OCI-LY1 (cell line): ENCODE results near the gene ATP1B1.

Experiments
- H2AFZ ChIP-seq: fragments of 200-600 bp; sonication (generic), shearing (Covaris generic); 2 replicates; pipeline ENCODE4 v1.6.0; 2014; ENCODE audit warnings: antibody characterized with exemption, mild to moderate bottlenecking, low read length
- H3F3A ChIP-seq: fragments of 200-600 bp; sonication (generic), shearing (Covaris generic); 2 replicates; pipeline ENCODE4 v1.6.0; 2014; ENCODE audit warnings: mild to moderate bottlenecking, antibody characterized with exemption, low read length, moderate library complexity; ENCODE audit not compliant: insufficient read depth
- H3K27ac ChIP-seq: fragments of 200-600 bp; sonication (generic); 2 replicates; pipeline ENCODE4 v1.5.1; 2014; ENCODE audit warnings: low read length, mixed run types, mild to moderate bottlenecking, low read depth; ENCODE audit not compliant: poor library complexity, severe bottlenecking
- H3K27me3 ChIP-seq: fragments of 200-600 bp; sonication (generic); 2 replicates; pipeline ENCODE4 v1.6.0; 2014; ENCODE audit warnings: antibody characterized with exemption, mild to moderate bottlenecking, low read length, moderate library complexity; ENCODE audit not compliant: insufficient read depth
- H3K36me3 ChIP-seq: fragments of 200-600 bp; sonication (generic); 2 replicates; pipeline ENCODE4 v1.6.1; 2014; ENCODE audit warnings: mild to moderate bottlenecking, antibody characterized with exemption, low read length, moderate library complexity, mixed read lengths; ENCODE audit not compliant: insufficient read depth
- H3K4me1 ChIP-seq: fragments of 200-600 bp; sonication (generic); 2 replicates; pipeline ENCODE4 v1.5.1; 2014; ENCODE audit warnings: mild to moderate bottlenecking, low read length, moderate library complexity; ENCODE audit not compliant: insufficient read depth, severe bottlenecking
- H3K4me2 ChIP-seq: fragments of 200-600 bp; sonication (generic), shearing (Covaris generic); 2 replicates; pipeline ENCODE4 v1.6.1; 2014; ENCODE audit warnings: low read length
- H3K4me3 ChIP-seq: fragments of 200-600 bp; sonication (generic); 2 replicates; pipeline ENCODE4 v1.5.1; 2014; ENCODE audit warnings: low read length, low read depth, mild to moderate bottlenecking, mixed read lengths; ENCODE audit not compliant: poor library complexity, severe bottlenecking
- H3K79me2 ChIP-seq: fragments of 200-600 bp; shearing (Covaris generic); 2 replicates; pipeline ENCODE4 v1.6.1; 2016; ENCODE audit warnings: mixed run types, low read length, mixed read lengths; ENCODE audit not compliant: insufficient read depth
- H3K9ac ChIP-seq: fragments of 200-600 bp; sonication (generic), shearing (Covaris generic); 2 replicates; pipeline ENCODE4 v1.6.1; 2014; ENCODE audit warnings: mild to moderate bottlenecking, low read length, mixed read lengths
- H3K9me2 ChIP-seq: fragments of 200-600 bp; sonication (generic), shearing (Covaris generic); 2 replicates; pipeline ENCODE4 v1.6.1; 2014; ENCODE audit warnings: low read depth, mild to moderate bottlenecking, low read length, mixed read lengths
- H3K9me3 ChIP-seq: fragments of 200-600 bp; shearing (Covaris generic); 2 replicates; pipeline ENCODE4 v1.6.1; 2014; ENCODE audit warnings: low read length, mixed read lengths
- H4K20me1 ChIP-seq: fragments of 200-600 bp; sonication (generic), shearing (Covaris generic); 2 replicates; pipeline ENCODE4 v1.6.0; 2016; ENCODE audit warnings: mild to moderate bottlenecking, low read length; ENCODE audit not compliant: insufficient read depth
- CTCF ChIP-seq: fragments of 200-600 bp; sonication (generic), shearing (Covaris generic); IDR thresholded peaks from 2 replicates; pipeline ENCODE4 v1.5.1; 2017; ENCODE audit warnings: mild to moderate bottlenecking, antibody characterized with exemption, low read length, moderate library complexity, mixed read lengths
- EZH2 ChIP-seq: fragments of 200-600 bp; sonication (generic), shearing (Covaris generic); IDR thresholded peaks from 2 replicates; pipeline ENCODE4 v1.8.0; 2017; ENCODE audit warnings: borderline replicate concordance, mixed run types, mild to moderate bottlenecking, antibody characterized with exemption, low read length, moderate library complexity, mixed read lengths

The ATP1B1 gene

GRCh38 chr1:169118227-169118626, 11.7 kb downstream of the ATP1B1 start:
- Histone ChIP-seq H3K9me3 (no peaks in the 10 kb centered on the region), H3K36me3 (no peaks in the 10 kb centered on the region; the same call in 1 of the 2 replicates), H2AFZ (no peak overlapping the region), H3K79me2 (no peaks in the 10 kb centered on the region), H3K4me3 (no peak overlapping the region), H3K9me2 (no peaks in the 10 kb centered on the region), H3K4me1 (peaks cover 32% of the 10 kb centered on the region), H3F3A (no peaks in the 10 kb centered on the region), H3K27me3 (no peaks in the 10 kb centered on the region), H3K27ac (no peak overlapping the region), H3K4me2 (no peak overlapping the region), H4K20me1 (no peaks in the 10 kb centered on the region), H3K9ac (no peak overlapping the region)
- TF ChIP-seq EZH2: no peak

- Histone ChIP-seq H3K4me2 (no peak overlapping the region), H3K9me2 (no peaks in the 10 kb centered on the region), H3K79me2 (no peaks in the 10 kb centered on the region), H3K27me3 (no peaks in the 10 kb centered on the region), H3K27ac (no peak overlapping the region), H3F3A (no peaks in the 10 kb centered on the region), H3K9me3 (no peaks in the 10 kb centered on the region), H3K4me3 (no peak overlapping the region), H3K4me1 (peaks cover 25% of the 10 kb centered on the region), H3K9ac (no peak overlapping the region), H2AFZ (no peak overlapping the region), H3K36me3 (no peaks in the 10 kb centered on the region; the same call in 1 of the 2 replicates), H4K20me1 (no peaks in the 10 kb centered on the region)
- TF ChIP-seq CTCF (no peak), EZH2 (no peak)
Observed at GRCh38 chr1:169119405-169119804, 12.9 kb downstream of the ATP1B1 start.

- Histone ChIP-seq H3K9me3 (no peaks in the 10 kb centered on the region), H3K79me2 (no peaks in the 10 kb centered on the region), H3F3A (no peaks in the 10 kb centered on the region), H3K4me2 (no peak overlapping the region), H3K27me3 (no peaks in the 10 kb centered on the region), H3K27ac (no peak overlapping the region), H3K4me1 (peaks cover 25% of the 10 kb centered on the region), H3K9me2 (no peaks in the 10 kb centered on the region), H3K9ac (no peak overlapping the region), H3K36me3 (peaks cover 5% of the 10 kb centered on the region), H4K20me1 (no peaks in the 10 kb centered on the region), H3K4me3 (no peak overlapping the region), H2AFZ (no peak overlapping the region)
- no peak for TF ChIP-seq CTCF
- no peak for TF ChIP-seq EZH2
Observed at GRCh38 chr1:169120066-169120465, 13.6 kb downstream of the ATP1B1 start.

- Histone ChIP-seq H3F3A (no peaks in the 10 kb centered on the region), H2AFZ (no peak overlapping the region), H3K4me3 (no peak overlapping the region), H4K20me1 (no peaks in the 10 kb centered on the region), H3K9ac (no peak overlapping the region), H3K9me2 (no peaks in the 10 kb centered on the region), H3K27me3 (no peaks in the 10 kb centered on the region), H3K4me2 (no peak overlapping the region), H3K4me1 (peaks cover 14% of the 10 kb centered on the region), H3K36me3 (peaks cover 12% of the 10 kb centered on the region), H3K79me2 (no peaks in the 10 kb centered on the region), H3K27ac (no peak overlapping the region), H3K9me3 (no peaks in the 10 kb centered on the region)
- TF ChIP-seq CTCF (no peak), EZH2 (no peak)
Observed at GRCh38 chr1:169121146-169121923, 14.8 kb downstream of the ATP1B1 start.
